HCT116 (cell line): ENCODE results near the gene PDE4D. TPM values are rescaled to one million over a fixed set of nuclear protein-coding genes. Genes with fewer than 3 reads are reported as not detected.

Source experiments
- ATAC-seq: fragments of 200-7000 bp; cut with Tn5 transposase; 2 replicates; pipeline ENCODE4 v1.9.1; 2020; ENCODE audit warnings: mild to moderate bottlenecking, moderate library complexity
- BruUV-seq: library from RNA; stranded (reverse); fragments of 400-500 nt; replicated peaks from 2 replicates; lab custom pipeline; 2021; lab: Mats Ljungman, UMichigan
- CTCF ChIA-PET: fragments of 300-600 bp; sonication (Branson Sonifier 250); formaldehyde crosslinking; loops from one replicate; lab custom pipeline; 2021; ENCODE audit warnings: antibody characterized with exemption; lab: Charles Lee
- POLR2A ChIA-PET: fragments of 300-600, 350-600 bp; sonication (Branson Sonifier 250); formaldehyde crosslinking; loops from one replicate; lab custom pipeline; 2021; ENCODE audit warnings: antibody characterized with exemption; lab: Charles Lee
- RAD21 ChIA-PET, 2 experiments: fragments of 300-600 bp; sonication (Branson Sonifier 250); formaldehyde crosslinking; loops; one replicate each; lab custom pipeline; 2023; ENCODE audit warnings: low total read pairs in 2 of 2; ENCODE audit not compliant: uncharacterized antibody in 2 of 2, unreplicated experiment in 2 of 2, low non-redundant PET in 1 of 2; lab: Charles Lee
- DNase-seq: peaks from one replicate; pipeline ENCODE4 v3.0.0-alpha.2; 2010; ENCODE audit warnings: low read depth, low spot score
- H2AFZ ChIP-seq: fragments of 200-600 bp; shearing (Covaris generic), sonication (generic); 2 replicates; pipeline ENCODE4 v1.6.1; 2017; ENCODE audit warnings: low read depth, mixed run types, mixed read lengths, antibody characterized with exemption, low read length; ENCODE audit not compliant: poor library complexity, severe bottlenecking
- H3K27ac ChIP-seq: 2 replicates; pipeline ENCODE4 v1.5.1; 2012; ENCODE audit warnings: low read depth, low read length
- H3K27me3 ChIP-seq: fragments of 200-600 bp; sonication (generic); 2 replicates; pipeline ENCODE4 v1.6.1; 2016; ENCODE audit warnings: mixed run types, low read length, mixed read lengths; ENCODE audit not compliant: insufficient read depth
- H3K36me3 ChIP-seq, 2 experiments: fragments of 200-500 bp in 1 of 2; fragments of 200-600 bp in 1 of 2; sonication (Bioruptor generic) in 1 of 2; sonication (generic) in 1 of 2; 2 replicates each; pipeline versions ENCODE4 v1.5.1 to v1.6.1; 2014 to 2016; ENCODE audit warnings: low read length in 2 of 2, inconsistent platforms in 1 of 2, mixed read lengths in 1 of 2, mixed run types in 1 of 2; ENCODE audit not compliant: insufficient read depth in 2 of 2, control insufficient read depth in 1 of 2
- H3K4me1 ChIP-seq, 2 experiments: fragments of 200-600 bp in 1 of 2; sonication (generic) in 1 of 2; 2 replicates each; pipeline versions ENCODE4 v1.5.1 to v1.6.1; 2012 to 2017; ENCODE audit warnings: low read length in 2 of 2, inconsistent platforms in 1 of 2, mild to moderate bottlenecking in 1 of 2, mixed read lengths in 1 of 2, mixed run types in 1 of 2, moderate library complexity in 1 of 2; ENCODE audit not compliant: insufficient read depth in 2 of 2, control insufficient read depth in 1 of 2
- H3K4me2 ChIP-seq: fragments of 200-600 bp; sonication (generic); 2 replicates; pipeline ENCODE4 v1.6.1; 2017; ENCODE audit warnings: mixed run types, low read length, mixed read lengths
- H3K4me3 ChIP-seq, 2 experiments: fragments of 200-600 bp in 1 of 2; sonication (generic) in 1 of 2; replicated peaks in 1 of 2; 2 replicates each; pipeline ENCODE4 v1.5.1; 2011 to 2016; ENCODE audit warnings: low read length in 2 of 2, control low read depth in 1 of 2, low read depth in 1 of 2, mild to moderate bottlenecking in 1 of 2, mixed read lengths in 1 of 2, mixed run types in 1 of 2
- H3K79me2 ChIP-seq: fragments of 200-600 bp; sonication (generic); 2 replicates; pipeline ENCODE4 v1.6.1; 2017; ENCODE audit warnings: mild to moderate bottlenecking, mixed run types, low read length, moderate library complexity, mixed read lengths; ENCODE audit not compliant: insufficient read depth
- H3K9ac ChIP-seq: fragments of 200-600 bp; sonication (generic); 2 replicates; pipeline ENCODE4 v1.6.1; 2016; ENCODE audit warnings: low read length, mixed read lengths
- H3K9me2 ChIP-seq: fragments of 200-600 bp; sonication (generic), shearing (Covaris generic); 2 replicates; pipeline ENCODE4 v1.6.1; 2017; ENCODE audit warnings: mixed run types, mild to moderate bottlenecking, moderate library complexity; ENCODE audit not compliant: insufficient read depth
- H3K9me3 ChIP-seq, 2 experiments: fragments of 200-500 bp in 1 of 2; fragments of 200-600 bp in 1 of 2; sonication (Bioruptor generic) in 1 of 2; sonication (generic) in 1 of 2; 2 replicates each; pipeline ENCODE4 v1.6.1; 2014 to 2017; ENCODE audit warnings: low read length in 2 of 2, mixed read lengths in 2 of 2, inconsistent platforms in 1 of 2, low read depth in 1 of 2, mild to moderate bottlenecking in 1 of 2, mixed run types in 1 of 2, moderate library complexity in 1 of 2; ENCODE audit not compliant: control insufficient read depth in 1 of 2, insufficient read depth in 1 of 2
- H4K20me1 ChIP-seq: fragments of 200-600 bp; sonication (generic), shearing (Covaris generic); 2 replicates; pipeline ENCODE4 v1.6.1; 2017; ENCODE audit warnings: mixed run types, mild to moderate bottlenecking, moderate library complexity; ENCODE audit not compliant: insufficient read depth
- ATF3 ChIP-seq: IDR thresholded peaks from 2 replicates; pipeline ENCODE4 v1.6.1; 2012
- CBX3 ChIP-seq: IDR thresholded peaks from 2 replicates; pipeline ENCODE4 v1.6.1; 2012; ENCODE audit warnings: low read depth
- CEBPB ChIP-seq: IDR thresholded peaks from 2 replicates; pipeline ENCODE4 v1.6.1; 2012; ENCODE audit warnings: low read depth
- CTCF ChIP-seq, 3 experiments: fragments of 200-600 bp in 1 of 3; sonication (generic) in 1 of 3; IDR thresholded peaks in 2 of 3; conservative IDR thresholded peaks in 1 of 3; 2 replicates each; pipeline ENCODE4 v1.5.1; 2012 to 2017; ENCODE audit warnings: low read depth in 2 of 3, low read length in 2 of 3, antibody characterized with exemption in 1 of 3, borderline replicate concordance in 1 of 3, control low read depth in 1 of 3, mild to moderate bottlenecking in 1 of 3, mixed read lengths in 1 of 3, mixed run types in 1 of 3, moderate library complexity in 1 of 3; ENCODE audit not compliant: insufficient read depth in 1 of 3
- EGR1 ChIP-seq: IDR thresholded peaks from 2 replicates; pipeline ENCODE4 v1.6.1; 2012; ENCODE audit warnings: low read depth
- ELF1 ChIP-seq: IDR thresholded peaks from 2 replicates; pipeline ENCODE4 v1.6.1; 2012; ENCODE audit warnings: low read depth, borderline replicate concordance
- EZH2 ChIP-seq: fragments of 200-600 bp; sonication (generic); IDR thresholded peaks from 2 replicates; pipeline ENCODE4 v1.6.1; 2017; ENCODE audit warnings: antibody characterized with exemption, mixed run types
- EZH2phosphoT487 ChIP-seq: fragments of 200-600 bp; IDR thresholded peaks from 2 replicates; pipeline ENCODE4 v1.6.1; 2018; ENCODE audit warnings: antibody characterized with exemption, borderline replicate concordance
- FOSL1 ChIP-seq: IDR thresholded peaks from 2 replicates; pipeline ENCODE4 v1.6.1; 2012; ENCODE audit warnings: low read depth
- JUND ChIP-seq: IDR thresholded peaks from 2 replicates; pipeline ENCODE4 v1.6.1; 2012
- RAD21 ChIP-seq: IDR thresholded peaks from 2 replicates; pipeline ENCODE4 v1.6.1; 2012; ENCODE audit warnings: low read depth, mild to moderate bottlenecking
- SP1 ChIP-seq: IDR thresholded peaks from 2 replicates; pipeline ENCODE4 v1.6.1; 2012; ENCODE audit warnings: low read depth
- TCF7L2 ChIP-seq: IDR thresholded peaks from 2 replicates; pipeline ENCODE4 v1.7.0; 2011; ENCODE audit warnings: borderline replicate concordance, inconsistent platforms; ENCODE audit not compliant: insufficient read depth, insufficient read length; ENCODE audit errors: extremely low read depth
- YY1 ChIP-seq: IDR thresholded peaks from 2 replicates; pipeline ENCODE4 v1.6.1; 2011; ENCODE audit warnings: low read length, low read depth, moderate library complexity, mild to moderate bottlenecking; ENCODE audit not compliant: insufficient replicate concordance; ENCODE audit errors: extremely low read depth
- ZFX ChIP-seq: fragments of 450-650 bp; IDR thresholded peaks from 2 replicates; pipeline ENCODE4 v1.6.1; 2017
- ZNF274 ChIP-seq: fragments of 200-500 bp; sonication (Bioruptor generic); IDR thresholded peaks from 2 replicates; pipeline ENCODE4 v1.6.1; 2014; ENCODE audit warnings: mild to moderate bottlenecking, low read depth, low read length, inconsistent platforms
- intact Hi-C: fragments of 100-400 bp; cut with micrococcal nuclease; formaldehyde crosslinking; loops from 2 replicates; pipeline ENCODE4 v1.10.0; 2022
- total RNA-seq: library from RNA; stranded (reverse); gene quantifications from one replicate; pipeline ENCODE4 v1.2.1, GENCODE V29; 2021; ENCODE audit not compliant: unreplicated experiment

The PDE4D gene
- total RNA-seq, 1 experiment from 2014 or later = 1.1 TPM

DNA sequence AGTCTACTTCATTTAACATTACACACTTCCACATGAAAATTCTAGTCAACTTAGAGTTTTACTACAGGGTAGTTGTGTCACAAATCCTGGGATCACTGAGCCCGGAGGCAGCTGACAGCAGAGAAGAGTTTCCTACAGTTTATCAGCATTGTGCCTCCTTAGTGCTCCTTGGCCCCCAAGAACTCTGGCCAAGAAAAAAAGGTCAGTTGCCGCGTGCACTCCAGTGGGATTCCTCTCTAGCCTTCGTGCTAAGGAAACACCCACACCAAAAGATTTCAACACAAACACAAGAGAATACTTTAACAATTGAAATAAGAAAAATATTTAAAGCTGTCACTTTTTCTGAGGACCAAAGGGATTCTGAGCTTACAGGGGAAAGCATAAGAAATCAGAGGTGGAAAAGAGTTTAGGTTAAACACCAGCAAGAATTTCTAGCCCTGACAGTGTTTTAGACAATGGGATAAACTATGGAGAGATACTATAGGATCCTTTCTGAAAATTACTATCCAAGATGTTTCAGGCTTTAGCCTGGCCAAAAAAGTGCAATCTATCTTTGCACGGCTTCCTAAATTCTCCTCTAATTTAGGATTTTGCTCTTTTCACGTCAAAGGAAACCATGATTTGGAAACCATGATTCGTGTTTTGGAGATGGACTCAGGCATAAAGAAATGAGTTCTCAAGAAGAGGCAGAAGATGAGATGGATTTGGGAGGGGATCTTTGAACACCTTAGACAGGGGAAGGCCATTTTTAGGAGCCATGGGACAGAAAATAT lies 703.9 kb downstream of the PDE4D start (continued):
- TF ChIP-seq EZH2 = no peak
- no peak for TF ChIP-seq SP1
- no peak for TF ChIP-seq ZFX
- TF ChIP-seq CEBPB = no peak
- no peak for TF ChIP-seq RAD21
- TF ChIP-seq EZH2phosphoT487 = no peak
- no peak for TF ChIP-seq ZNF274
- no peak for TF ChIP-seq JUND
- no peak for TF ChIP-seq ATF3

GRCh38 chr5:59188419-59189225 lies 704.9 kb downstream of the PDE4D start:
- H3K4me1 ChIP-seq = no peaks in the 10 kb centered on the region
- H3K27me3 ChIP-seq = peaks cover 9% of the 10 kb centered on the region; the same call in 1 of the 2 replicates
- ATAC-seq = peak; percentile 89
- ChIA-PET POLR2A (interaction anchor here (1.6 kb wide), 1 partner anchor 192 kb away, joined by 10 read pairs; no protein-coding TSS in a partner anchor), CTCF (interaction anchor here (0.6 to 2.9 kb wide), 28 partner anchors 8 to 611 kb away, joined by 3 to 61 read pairs (median 4); no protein-coding TSS in a partner anchor), RAD21 (interaction anchor here in 1 of 2 experiments (0.6 kb wide), 1 partner anchor 192 kb away, joined by 3 read pairs; no protein-coding TSS in a partner anchor)
- no peaks in the 10 kb centered on the region for H3K9me2 ChIP-seq
- DNase-seq = peak; percentile 46
- TF ChIP-seq TCF7L2 (no peak), FOSL1 (no peak), CBX3 (no peak), JUND (no peak), ZFX (no peak), RAD21 (peak; percentile 81), YY1 (no peak), EGR1 (no peak), CTCF (IDR thresholded peaks at IDR 0.05 in 2 of 3, conservative IDR thresholded peaks at IDR 0.05 in 1 of 3; ENCODE audit: borderline replicate concordance in 1 of 3, insufficient read depth in 1 of 3, low read depth in 2 of 3, low read length in 2 of 3) (peak; percentile 53 to 79 (median 66); a peak in 5 of 6 replicates), ELF1 (no peak)
- intact Hi-C loops = loop anchor here (1.0 to 5.0 kb wide), 5 partner anchors 180 to 612 kb away; no protein-coding TSS in a partner anchor
- H3K4me3 ChIP-seq = no peak overlapping the region
- H4K20me1 ChIP-seq = no peaks in the 10 kb centered on the region
- H3K36me3 ChIP-seq = no peaks in the 10 kb centered on the region
- H3K4me2 ChIP-seq = peak overlapping the region; percentile 19; the same call in 1 of the 2 replicates
- no peak overlapping the region for H3K27ac ChIP-seq
- peak overlapping the region; percentile 59 for H2AFZ ChIP-seq
- no TSS peak for BruUV-seq
- H3K79me2 ChIP-seq = no peaks in the 10 kb centered on the region
- H3K9ac ChIP-seq = no peak overlapping the region
- no peaks in the 10 kb centered on the region for H3K9me3 ChIP-seq
